MM.1S (cell line): Measurements from ENCODE around the gene HOXD8.

Source experiments
- DNase-seq: peaks from one replicate; pipeline ENCODE4 v3.0.0-alpha.2; 2015
- H2AFZ ChIP-seq: fragments of 300-600 bp; sonication (generic); 2 replicates; pipeline ENCODE4 v1.6.0; 2016; ENCODE audit warnings: antibody characterized with exemption, low read length
- H3F3A ChIP-seq: fragments of 300-600 bp; sonication (generic); 2 replicates; pipeline ENCODE4 v1.6.1; 2016; ENCODE audit warnings: mild to moderate bottlenecking, antibody characterized with exemption, low read length, moderate library complexity, mixed read lengths; ENCODE audit not compliant: insufficient read depth
- H3K27ac ChIP-seq: fragments of 300-600 bp; sonication (generic); 2 replicates; pipeline ENCODE4 v1.5.1; 2016; ENCODE audit warnings: mild to moderate bottlenecking, low read length
- H3K27me3 ChIP-seq: fragments of 300-600 bp; sonication (generic); replicated peaks from 2 replicates; pipeline ENCODE4 v1.6.0; 2016; ENCODE audit warnings: low read length; ENCODE audit not compliant: insufficient read depth
- H3K36me3 ChIP-seq: fragments of 300-600 bp; sonication (generic); replicated peaks from 2 replicates; pipeline ENCODE4 v1.6.1; 2016; ENCODE audit warnings: mild to moderate bottlenecking, low read length, mixed read lengths; ENCODE audit not compliant: insufficient read depth
- H3K4me1 ChIP-seq: fragments of 300-600 bp; sonication (generic); 2 replicates; pipeline ENCODE4 v1.6.1; 2016; ENCODE audit warnings: low read length, mixed read lengths
- H3K4me2 ChIP-seq: fragments of 300-600 bp; sonication (generic); 2 replicates; pipeline ENCODE4 v1.6.0; 2016; ENCODE audit warnings: low read depth, low read length
- H3K4me3 ChIP-seq: fragments of 300-600 bp; sonication (generic); 2 replicates; pipeline ENCODE4 v1.5.1; 2016; ENCODE audit warnings: low read length, mixed read lengths
- H3K79me2 ChIP-seq: fragments of 300-600 bp; sonication (generic); 2 replicates; pipeline ENCODE4 v1.6.1; 2016; ENCODE audit warnings: mixed run types, low read length, mixed read lengths
- H3K9ac ChIP-seq: fragments of 300-600 bp; sonication (generic); 2 replicates; pipeline ENCODE4 v1.6.1; 2016; ENCODE audit warnings: low read length, mixed read lengths
- H3K9me2 ChIP-seq: fragments of 300-600 bp; sonication (generic); replicated peaks from 2 replicates; pipeline ENCODE4 v1.6.1; 2016; ENCODE audit warnings: mild to moderate bottlenecking, low read length, mixed read lengths; ENCODE audit not compliant: insufficient read depth
- H3K9me3 ChIP-seq: fragments of 300-600 bp; sonication (generic); replicated peaks from 2 replicates; pipeline ENCODE4 v1.6.1; 2016; ENCODE audit warnings: mild to moderate bottlenecking, low read length, mixed read lengths; ENCODE audit not compliant: insufficient read depth
- H4K20me1 ChIP-seq: fragments of 300-600 bp; sonication (generic); 2 replicates; pipeline ENCODE4 v1.6.1; 2016; ENCODE audit warnings: mild to moderate bottlenecking, low read length, moderate library complexity, mixed read lengths; ENCODE audit not compliant: insufficient read depth
- EZH2 ChIP-seq: fragments of 300-600 bp; sonication (generic); optimal IDR thresholded peaks from 2 replicates; pipeline ENCODE3; 2017; ENCODE audit warnings: low read depth, mild to moderate bottlenecking, antibody characterized with exemption, low read length, mixed read lengths
- EZH2phosphoT487 ChIP-seq: fragments of 300-600 bp; sonication (generic); IDR thresholded peaks from 2 replicates; pipeline ENCODE4 v1.6.1; 2018; ENCODE audit warnings: antibody characterized with exemption, low read length
- TF ChIP-seq, protein P1 (sequence below): fragments of 300-600 bp; sonication (generic); IDR thresholded peaks from 2 replicates; pipeline ENCODE4 v1.5.1; 2016; ENCODE audit warnings: antibody characterized with exemption, low read length, mixed read lengths

HOXD8 gene

GRCh38 chr2:176122683-176123410 is 6.7 kb upstream of the HOXD8 start, which contains the start of gene HOXD9:
Gene HOXD9 (plus strand): TSS chr2:176122719. CDS start chr2:176122769, 50 bp downstream.
- H3K27ac ChIP-seq: no peak within 1 kb of the TSS
- no peaks in the 10 kb centered on the region for H3K4me1 ChIP-seq
- no peaks in the 10 kb centered on the region for H3K9me3 ChIP-seq
- H3K4me3 ChIP-seq: no peak within 1 kb of the TSS
- no peaks in the 10 kb centered on the region for H4K20me1 ChIP-seq
- TF ChIP-seq EZH2 (no peak), EZH2phosphoT487 (no peak)
- H3F3A ChIP-seq: no peaks in the 10 kb centered on the region
- H3K9me2 ChIP-seq: no peaks in the 10 kb centered on the region
- H3K27me3 ChIP-seq: peaks cover 29% of the 10 kb centered on the region
- H2AFZ ChIP-seq: no peak within 1 kb of the TSS
- no peak within 1 kb of the TSS for H3K4me2 ChIP-seq
- no peaks in the 10 kb centered on the region for H3K79me2 ChIP-seq
- no peak within 1 kb of the TSS for H3K9ac ChIP-seq
- DNase-seq: no peak
- H3K36me3 ChIP-seq: no peaks in the 10 kb centered on the region

- TF ChIP-seq, protein P1, sequence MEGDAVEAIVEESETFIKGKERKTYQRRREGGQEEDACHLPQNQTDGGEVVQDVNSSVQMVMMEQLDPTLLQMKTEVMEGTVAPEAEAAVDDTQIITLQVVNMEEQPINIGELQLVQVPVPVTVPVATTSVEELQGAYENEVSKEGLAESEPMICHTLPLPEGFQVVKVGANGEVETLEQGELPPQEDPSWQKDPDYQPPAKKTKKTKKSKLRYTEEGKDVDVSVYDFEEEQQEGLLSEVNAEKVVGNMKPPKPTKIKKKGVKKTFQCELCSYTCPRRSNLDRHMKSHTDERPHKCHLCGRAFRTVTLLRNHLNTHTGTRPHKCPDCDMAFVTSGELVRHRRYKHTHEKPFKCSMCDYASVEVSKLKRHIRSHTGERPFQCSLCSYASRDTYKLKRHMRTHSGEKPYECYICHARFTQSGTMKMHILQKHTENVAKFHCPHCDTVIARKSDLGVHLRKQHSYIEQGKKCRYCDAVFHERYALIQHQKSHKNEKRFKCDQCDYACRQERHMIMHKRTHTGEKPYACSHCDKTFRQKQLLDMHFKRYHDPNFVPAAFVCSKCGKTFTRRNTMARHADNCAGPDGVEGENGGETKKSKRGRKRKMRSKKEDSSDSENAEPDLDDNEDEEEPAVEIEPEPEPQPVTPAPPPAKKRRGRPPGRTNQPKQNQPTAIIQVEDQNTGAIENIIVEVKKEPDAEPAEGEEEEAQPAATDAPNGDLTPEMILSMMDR: no peak
- TF ChIP-seq EZH2phosphoT487 (no peak), EZH2 (no peak)
- Histone ChIP-seq H3K4me1 (no peaks in the 10 kb centered on the region), H3K4me3 (no peak overlapping the region), H3K79me2 (no peaks in the 10 kb centered on the region), H3F3A (no peaks in the 10 kb centered on the region), H3K4me2 (no peak overlapping the region), H3K9me3 (no peaks in the 10 kb centered on the region), H4K20me1 (no peaks in the 10 kb centered on the region), H3K9me2 (no peaks in the 10 kb centered on the region), H2AFZ (no peak overlapping the region), H3K27ac (no peak overlapping the region), H3K9ac (no peak overlapping the region), H3K27me3 (peaks cover 34% of the 10 kb centered on the region), H3K36me3 (no peaks in the 10 kb centered on the region)
- no peak for DNase-seq
Measured at GRCh38 chr2:176123411-176124109, 5.9 kb upstream of the HOXD8 start.

DNA sequence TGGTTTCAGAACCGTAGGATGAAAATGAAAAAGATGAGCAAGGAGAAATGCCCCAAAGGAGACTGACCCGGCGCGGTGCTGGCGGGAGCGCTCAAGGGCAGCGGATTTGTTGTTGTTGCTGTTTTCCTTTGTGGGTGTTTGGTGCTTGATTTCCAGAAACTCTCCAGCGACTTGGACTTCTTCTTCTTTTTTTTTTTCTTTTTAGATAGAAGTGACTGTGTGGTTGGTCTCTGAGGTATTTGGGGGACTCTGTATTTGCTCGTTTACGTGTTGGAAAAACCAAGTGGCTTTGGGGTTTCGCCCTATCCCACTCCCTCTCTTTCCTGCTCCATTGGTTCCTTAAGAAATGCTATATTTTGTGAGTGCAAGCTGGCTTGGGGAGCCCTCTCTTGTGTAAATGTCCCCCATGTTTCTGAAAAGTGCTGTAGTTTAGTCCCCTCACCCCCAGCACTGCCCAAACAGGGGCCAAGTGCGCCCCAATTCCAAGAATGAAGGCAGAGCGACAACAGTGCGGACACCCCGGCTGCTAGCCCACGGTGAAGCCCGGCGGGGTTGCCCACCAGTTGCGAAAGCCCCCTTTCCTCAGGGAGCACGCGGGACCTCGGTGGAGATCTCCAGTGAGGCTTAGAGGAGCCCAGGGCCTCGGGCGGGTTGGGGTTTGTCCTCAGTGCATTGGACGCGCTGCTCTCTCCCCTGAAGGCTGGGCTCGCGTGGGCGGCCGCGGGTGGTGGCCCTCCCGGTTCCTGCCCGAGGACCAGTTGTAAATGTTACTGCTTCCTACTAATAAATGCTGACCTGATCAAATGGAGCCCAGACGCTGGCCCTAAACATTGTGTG is 5.2 kb upstream of the HOXD8 start:
- Histone ChIP-seq H3F3A (no peaks in the 10 kb centered on the region), H3K9me2 (no peaks in the 10 kb centered on the region), H3K4me1 (no peaks in the 10 kb centered on the region), H2AFZ (no peak overlapping the region), H3K4me3 (no peak overlapping the region), H3K36me3 (no peaks in the 10 kb centered on the region), H3K79me2 (no peaks in the 10 kb centered on the region), H4K20me1 (no peaks in the 10 kb centered on the region), H3K27ac (no peak overlapping the region), H3K27me3 (peaks cover 34% of the 10 kb centered on the region), H3K4me2 (no peak overlapping the region), H3K9me3 (no peaks in the 10 kb centered on the region), H3K9ac (no peak overlapping the region)
- TF ChIP-seq, protein P1: no peak
- TF ChIP-seq EZH2 (no peak), EZH2phosphoT487 (no peak)
- DNase-seq: no peak
